Mucosa of descending colon (tissue), 3 donors: Measurements from ENCODE around the gene CENPVL2. TPM values are rescaled to one million over a fixed set of nuclear protein-coding genes. Genes with fewer than 3 reads are reported as not detected.
"Not testable (repeated sequence)": the region's sequence is repeated elsewhere in the genome, so short reads cannot be mapped to it uniquely, and the experiment has no call there.

ENCODE experiments used
- ATAC-seq: fragments of 200-7000 bp; cut with Tn5 transposase; one replicate; pipeline ENCODE4 v1.9.1; 2020; ENCODE audit warnings: mild to moderate bottlenecking, moderate library complexity
- DNase-seq, 3 donors: peaks; one replicate each; pipeline ENCODE4 v3.0.0-alpha.2; 2020
- H3K36me3 ChIP-seq: fragments of 200-600 bp; one replicate; pipeline ENCODE4 v1.8.0; 2021; ENCODE audit warnings: low read depth, mild to moderate bottlenecking
- H3K4me1 ChIP-seq: fragments of 200-600 bp; one replicate; pipeline ENCODE4 v1.8.0; 2021; ENCODE audit warnings: low read depth, mild to moderate bottlenecking
- H3K4me3 ChIP-seq: fragments of 200-600 bp; one replicate; pipeline ENCODE4 v1.8.0; 2021; ENCODE audit warnings: mild to moderate bottlenecking
- H3K9me3 ChIP-seq: fragments of 200-600 bp; one replicate; pipeline ENCODE4 v1.8.0; 2021; ENCODE audit warnings: mild to moderate bottlenecking
- CTCF ChIP-seq: fragments of 200-600 bp; IDR thresholded peaks from one replicate; pipeline ENCODE4 v1.8.0; 2022; ENCODE audit warnings: antibody characterized with exemption, mild to moderate bottlenecking
- intact Hi-C, 2 donors: fragments of 100-400 bp; cut with DNase I in 1 of 2; cut with micrococcal nuclease in 1 of 2; formaldehyde crosslinking; loops; one replicate each; pipeline versions ENCODE4 v1.11.0 to v1.11.1; 2022; cut with DNase I, micrococcal nuclease
- long read RNA-seq, 2 donors: library from polyadenylated mRNA; unstranded; transcript quantifications; one replicate each; pipeline ENCODE4 v2.0.0, GENCODE V29; 2019 to 2021
- total RNA-seq, 3 donors: library from RNA; stranded (reverse); fragmentation: NEBNext Ultra II Directional in 2 of 3; extraction: Animal tissue kit (Norgen Biotek cat#: 25700) in 2 of 3; gene quantifications; one replicate each; pipeline versions ENCODE4 v1.2.1 to v1.2.4, GENCODE V29; 2021 to 2023
- donor health status: DM: no; HTN: no; CAD: no; lungs with moderate emphysema.
- donor health status: DM: no; HTN: no; CAD: no.
- donor health status: DM: no; HTN: yes; CAD: no.

CENPVL2 gene
- total RNA-seq: not detected
- long read RNA-seq, donor 1: 0 reads
- long read RNA-seq, donor 2: 0 reads

GRCh38 chrX:51682720-51683062 is at the start of gene CENPVL2:
CENPVL2 (minus strand) TSS chrX:51682831; CDS start chrX:51682831, 0 bp downstream.
- H3K9me3 ChIP-seq, intact Hi-C loops, DNase-seq, ATAC-seq, H3K4me1 ChIP-seq, H3K4me3 ChIP-seq, H3K36me3 ChIP-seq: not testable (repeated sequence)

- no peak for DNase-seq
Measured at GRCh38 chrX:51728202-51728601, 45.6 kb upstream of the CENPVL2 start.

GRCh38 chrX:51712943-51713647 is 30.5 kb upstream of the CENPVL2 start:
- H3K9me3 ChIP-seq, DNase-seq, intact Hi-C loops, H3K36me3 ChIP-seq, H3K4me1 ChIP-seq, H3K4me3 ChIP-seq, ATAC-seq: not testable (repeated sequence)

More at GRCh38 chrX:51728202-51728601, 45.6 kb upstream of the CENPVL2 start:
- Histone ChIP-seq H3K4me3 (no peak overlapping the region), H3K36me3 (no peaks in the 10 kb centered on the region), H3K9me3 (no peaks in the 10 kb centered on the region), H3K4me1 (no peaks in the 10 kb centered on the region)
- intact Hi-C loops: no loop called here
- no peak for TF ChIP-seq CTCF
- ATAC-seq: no peak

GRCh38 chrX:51710277-51711164 is 27.9 kb upstream of the CENPVL2 start, which contains the start of gene CENPVL1:
CENPVL1 (plus strand) TSS chrX:51710512; CDS start chrX:51710512, 0 bp downstream.
- ATAC-seq, DNase-seq, intact Hi-C loops, H3K9me3 ChIP-seq, H3K4me1 ChIP-seq, H3K36me3 ChIP-seq, H3K4me3 ChIP-seq: not testable (repeated sequence)

GRCh38 chrX:51697397-51697796 is 14.8 kb upstream of the CENPVL2 start:
- intact Hi-C loops: no loop called here
- H3K4me3 ChIP-seq: no peak overlapping the region
- TF ChIP-seq CTCF: no peak
- no peaks in the 10 kb centered on the region for H3K4me1 ChIP-seq
- H3K9me3 ChIP-seq: no peaks in the 10 kb centered on the region
- DNase-seq: no peak
- ATAC-seq: no peak
- H3K36me3 ChIP-seq: no peaks in the 10 kb centered on the region

- no peak for TF ChIP-seq CTCF
- Histone ChIP-seq H3K4me3 (no peak overlapping the region), H3K9me3 (no peaks in the 10 kb centered on the region), H3K4me1 (no peaks in the 10 kb centered on the region), H3K36me3 (no peaks in the 10 kb centered on the region)
- intact Hi-C loops: no loop called here
- ATAC-seq (no peak), DNase-seq (no peak)
Measured at GRCh38 chrX:51694254-51694653, 11.6 kb upstream of the CENPVL2 start.

GRCh38 chrX:51681808-51682719 is 567 bp downstream of the CENPVL2 start:
- H3K4me1 ChIP-seq, intact Hi-C loops, DNase-seq, H3K9me3 ChIP-seq, H3K36me3 ChIP-seq, H3K4me3 ChIP-seq, ATAC-seq: not testable (repeated sequence)

GRCh38 chrX:51679689-51680433 is 2.8 kb downstream of the CENPVL2 start:
- DNase-seq, intact Hi-C loops, H3K4me1 ChIP-seq, H3K9me3 ChIP-seq, ATAC-seq, H3K36me3 ChIP-seq, H3K4me3 ChIP-seq: not testable (repeated sequence)
